ENCODE measurements around the gene UCKL1.
A peak's percentile ranks its signal among the peaks of the same experiment; 100 is the strongest.

Gene UCKL1

GRCh38 chr20:63958964-63959698, 2.9 kb upstream of the UCKL1 start:
- DNase-seq, result no peak

- no peak for DNase-seq
These were observed 2.3 kb upstream of the UCKL1 start for GRCh38 chr20:63958471-63958870.

- no peak for DNase-seq
These were observed 1.6 kb upstream of the UCKL1 start for GRCh38 chr20:63957690-63958441.

GRCh38 chr20:63957004-63957689, 931 bp upstream of the UCKL1 start:
- DNase-seq, result peak; percentile 73

- DNase-seq, result no peak
These were observed 418 bp upstream of the UCKL1 start for GRCh38 chr20:63956664-63957003.

- no peak for DNase-seq
These were observed 862 bp downstream of the UCKL1 start for GRCh38 chr20:63955281-63955826.

GRCh38 chr20:63953764-63954429, 2.3 kb downstream of the UCKL1 start:
- no peak for DNase-seq

GRCh38 chr20:63952769-63953168, 3.4 kb downstream of the UCKL1 start:
- no peak for DNase-seq

GRCh38 chr20:63952210-63952535, 4.0 kb downstream of the UCKL1 start:
- no peak for DNase-seq

GRCh38 chr20:63951398-63952209, 4.6 kb downstream of the UCKL1 start:
- DNase-seq, result no peak

GRCh38 chr20:63950701-63951397, 5.4 kb downstream of the UCKL1 start:
- no peak for DNase-seq

- DNase-seq, result no peak
These were observed 8.4 kb downstream of the UCKL1 start for GRCh38 chr20:63947638-63948456.

- DNase-seq, result no peak
These were observed 9.1 kb downstream of the UCKL1 start for GRCh38 chr20:63946986-63947637.

GRCh38 chr20:63945921-63946920, 10.0 kb downstream of the UCKL1 start:
- DNase-seq, result no peak

- DNase-seq, result no peak
These were observed 11.1 kb downstream of the UCKL1 start for GRCh38 chr20:63945031-63945658.

GRCh38 chr20:63944078-63944941, 11.9 kb downstream of the UCKL1 start:
- DNase-seq, result no peak

GRCh38 chr20:63943808-63944077, 12.5 kb downstream of the UCKL1 start:
- DNase-seq, result no peak

Data from activated effector memory CD4-positive, alpha-beta T cell treated with Interleukin-2 at 50 U/mL for 16 hours (primary cell).